ENCODE results near the gene MGLL.

MGLL gene

DNA sequence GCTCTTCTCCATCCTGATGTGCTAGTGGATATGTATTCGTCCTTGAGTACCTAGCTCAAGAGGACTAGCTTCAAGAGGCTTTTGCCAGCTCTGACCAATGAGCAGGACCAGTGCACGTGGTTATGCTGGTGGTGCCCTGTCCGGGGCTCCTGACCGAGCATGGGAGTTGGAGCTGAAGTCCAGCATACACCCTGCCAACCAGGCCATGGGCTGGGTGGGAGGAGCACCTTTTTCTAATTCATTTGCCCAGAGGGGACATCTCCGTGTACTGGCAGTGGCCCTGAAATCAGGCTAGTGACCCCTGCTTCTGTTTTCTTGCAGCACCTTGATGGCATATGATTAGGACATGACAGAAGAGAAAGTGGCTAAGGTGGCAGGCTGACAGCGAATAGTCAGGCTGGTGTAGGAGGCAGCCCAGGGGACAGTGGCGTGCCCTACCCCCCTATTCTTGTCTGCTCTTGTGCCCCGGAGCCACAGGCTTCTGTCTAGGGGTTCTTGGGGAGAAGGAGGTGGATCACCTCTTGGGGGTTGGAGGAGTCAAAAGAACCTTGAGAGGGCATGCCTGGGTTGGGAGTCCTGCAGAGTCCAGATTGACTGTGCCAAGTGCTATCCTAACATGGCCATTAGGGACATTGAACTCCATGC, 176.8 kb downstream of the MGLL start:
- Histone ChIP-seq H3K9ac (ENCODE audit: low read length) (no peak overlapping the region), H3K27me3 (replicated peaks; ENCODE audit: insufficient read depth, low read length) (no peaks in the 10 kb centered on the region), H3K4me3 (ENCODE audit: low read length) (no peak overlapping the region), H3F3A (ENCODE audit: insufficient read depth, low read length) (no peaks in the 10 kb centered on the region), H3K79me2 (ENCODE audit: low read length) (no peaks in the 10 kb centered on the region), H3K36me3 (replicated peaks; ENCODE audit: insufficient read depth, low read length) (no peaks in the 10 kb centered on the region), H3K9me3 (replicated peaks; ENCODE audit: insufficient read depth, low read length) (no peaks in the 10 kb centered on the region), H3K9me2 (replicated peaks; ENCODE audit: insufficient read depth, low read length) (no peaks in the 10 kb centered on the region), H4K20me1 (ENCODE audit: insufficient read depth, low read length) (no peaks in the 10 kb centered on the region), H2AFZ (ENCODE audit: low read length) (no peak overlapping the region), H3K4me1 (ENCODE audit: low read length) (no peaks in the 10 kb centered on the region), H3K27ac (ENCODE audit: low read length) (no peak overlapping the region), H3K4me2 (ENCODE audit: low read depth, low read length) (no peak overlapping the region)
- no peak for TF ChIP-seq EZH2phosphoT487 (IDR thresholded peaks at IDR 0.05; ENCODE audit: low read length)
- TF ChIP-seq EZH2 (optimal IDR thresholded peaks at IDR 0.05; ENCODE audit: low read depth, low read length) = no peak
- TF ChIP-seq, protein P1, sequence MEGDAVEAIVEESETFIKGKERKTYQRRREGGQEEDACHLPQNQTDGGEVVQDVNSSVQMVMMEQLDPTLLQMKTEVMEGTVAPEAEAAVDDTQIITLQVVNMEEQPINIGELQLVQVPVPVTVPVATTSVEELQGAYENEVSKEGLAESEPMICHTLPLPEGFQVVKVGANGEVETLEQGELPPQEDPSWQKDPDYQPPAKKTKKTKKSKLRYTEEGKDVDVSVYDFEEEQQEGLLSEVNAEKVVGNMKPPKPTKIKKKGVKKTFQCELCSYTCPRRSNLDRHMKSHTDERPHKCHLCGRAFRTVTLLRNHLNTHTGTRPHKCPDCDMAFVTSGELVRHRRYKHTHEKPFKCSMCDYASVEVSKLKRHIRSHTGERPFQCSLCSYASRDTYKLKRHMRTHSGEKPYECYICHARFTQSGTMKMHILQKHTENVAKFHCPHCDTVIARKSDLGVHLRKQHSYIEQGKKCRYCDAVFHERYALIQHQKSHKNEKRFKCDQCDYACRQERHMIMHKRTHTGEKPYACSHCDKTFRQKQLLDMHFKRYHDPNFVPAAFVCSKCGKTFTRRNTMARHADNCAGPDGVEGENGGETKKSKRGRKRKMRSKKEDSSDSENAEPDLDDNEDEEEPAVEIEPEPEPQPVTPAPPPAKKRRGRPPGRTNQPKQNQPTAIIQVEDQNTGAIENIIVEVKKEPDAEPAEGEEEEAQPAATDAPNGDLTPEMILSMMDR (IDR thresholded peaks at IDR 0.05; ENCODE audit: low read length) = no peak
- DNase-seq = no peak

DNA sequence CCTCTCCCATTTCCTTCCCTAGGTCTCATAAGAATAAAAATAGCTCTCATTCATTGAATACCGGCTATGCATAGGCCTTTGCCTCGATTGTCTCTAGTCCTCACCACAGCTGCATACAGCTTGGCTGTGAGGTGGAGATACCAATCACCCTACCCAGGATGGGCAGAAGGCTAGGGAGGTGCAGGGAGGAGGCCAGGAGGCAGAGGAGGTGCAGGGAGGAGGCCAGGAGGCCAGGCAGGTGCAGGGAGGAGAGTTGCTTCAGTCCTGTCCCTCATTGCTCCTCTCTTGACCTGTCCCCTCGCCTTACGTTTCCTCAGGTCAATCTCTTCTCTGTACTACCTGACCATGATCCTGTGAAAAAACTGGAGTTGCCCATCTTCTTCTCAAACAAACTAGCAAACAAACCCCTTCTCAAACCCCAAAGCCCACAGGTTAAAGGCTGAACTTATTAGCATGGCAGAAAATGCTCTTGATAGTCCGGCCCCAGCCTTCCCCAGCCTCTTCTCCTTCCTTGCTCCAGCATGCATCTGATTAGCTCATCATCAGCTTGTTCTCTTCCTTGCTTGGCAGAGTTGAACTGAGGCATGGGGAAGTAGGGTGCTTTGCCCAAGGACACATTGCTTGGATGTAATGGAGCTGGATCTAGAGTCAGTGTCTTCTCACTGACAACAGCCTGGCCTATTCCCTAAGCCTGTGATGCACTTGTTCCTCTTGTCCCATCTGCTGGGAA, 177.5 kb downstream of the MGLL start:
- no peaks in the 10 kb centered on the region for H3K79me2 ChIP-seq (ENCODE audit: low read length)
- no peaks in the 10 kb centered on the region for H3K9me2 ChIP-seq (replicated peaks; ENCODE audit: insufficient read depth, low read length)
- TF ChIP-seq, protein P1 (IDR thresholded peaks at IDR 0.05; ENCODE audit: low read length) = no peak
- TF ChIP-seq EZH2phosphoT487 (IDR thresholded peaks at IDR 0.05; ENCODE audit: low read length) = no peak
- no peak for TF ChIP-seq EZH2 (optimal IDR thresholded peaks at IDR 0.05; ENCODE audit: low read depth, low read length)
- H3K27me3 ChIP-seq (replicated peaks; ENCODE audit: insufficient read depth, low read length) = no peaks in the 10 kb centered on the region
- no peaks in the 10 kb centered on the region for H3F3A ChIP-seq (ENCODE audit: insufficient read depth, low read length)
- H3K4me2 ChIP-seq (ENCODE audit: low read depth, low read length) = no peak overlapping the region
- no peak overlapping the region for H3K9ac ChIP-seq (ENCODE audit: low read length)
- H3K36me3 ChIP-seq (replicated peaks; ENCODE audit: insufficient read depth, low read length) = no peaks in the 10 kb centered on the region
- no peak overlapping the region for H2AFZ ChIP-seq (ENCODE audit: low read length)
- no peak for DNase-seq
- no peaks in the 10 kb centered on the region for H3K4me1 ChIP-seq (ENCODE audit: low read length)
- no peaks in the 10 kb centered on the region for H3K9me3 ChIP-seq (replicated peaks; ENCODE audit: insufficient read depth, low read length)
- H3K4me3 ChIP-seq (ENCODE audit: low read length) = no peak overlapping the region
- H4K20me1 ChIP-seq (ENCODE audit: insufficient read depth, low read length) = no peaks in the 10 kb centered on the region
- no peak overlapping the region for H3K27ac ChIP-seq (ENCODE audit: low read length)

DNA sequence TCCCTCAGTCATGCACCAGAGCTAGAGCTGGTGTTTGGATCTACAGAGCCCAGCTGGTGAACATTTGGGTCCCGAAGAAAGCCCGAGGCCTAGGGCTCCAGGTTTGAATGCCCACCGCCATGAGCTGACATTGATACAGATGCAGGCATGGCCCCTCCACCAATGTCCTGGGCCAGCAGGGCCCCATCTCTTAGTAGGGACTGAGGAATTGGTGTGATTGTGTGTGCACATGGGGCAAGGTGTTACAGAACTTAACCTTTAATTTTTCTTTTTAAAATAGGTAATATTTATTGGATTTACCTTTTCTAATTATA, 182.3 kb downstream of the MGLL start:
- H3K27ac ChIP-seq (ENCODE audit: low read length) = no peak overlapping the region
- H3K9ac ChIP-seq (ENCODE audit: low read length) = no peak overlapping the region
- no peaks in the 10 kb centered on the region for H3K4me1 ChIP-seq (ENCODE audit: low read length)
- DNase-seq = no peak
- H3K4me3 ChIP-seq (ENCODE audit: low read length) = no peak overlapping the region
- H3F3A ChIP-seq (ENCODE audit: insufficient read depth, low read length) = no peaks in the 10 kb centered on the region
- no peaks in the 10 kb centered on the region for H3K27me3 ChIP-seq (replicated peaks; ENCODE audit: insufficient read depth, low read length)
- no peak overlapping the region for H3K4me2 ChIP-seq (ENCODE audit: low read depth, low read length)
- H3K79me2 ChIP-seq (ENCODE audit: low read length) = no peaks in the 10 kb centered on the region
- no peak overlapping the region for H2AFZ ChIP-seq (ENCODE audit: low read length)
- no peaks in the 10 kb centered on the region for H3K36me3 ChIP-seq (replicated peaks; ENCODE audit: insufficient read depth, low read length)
- TF ChIP-seq, protein P1 (IDR thresholded peaks at IDR 0.05; ENCODE audit: low read length) = no peak
- no peak for TF ChIP-seq EZH2phosphoT487 (IDR thresholded peaks at IDR 0.05; ENCODE audit: low read length)
- no peaks in the 10 kb centered on the region for H3K9me2 ChIP-seq (replicated peaks; ENCODE audit: insufficient read depth, low read length)
- H3K9me3 ChIP-seq (replicated peaks; ENCODE audit: insufficient read depth, low read length) = no peaks in the 10 kb centered on the region
- no peaks in the 10 kb centered on the region for H4K20me1 ChIP-seq (ENCODE audit: insufficient read depth, low read length)

Measured in MM.1S (cell line).